Effector CD8-positive, alpha-beta T cell (primary cell): ENCODE results near the gene VGF.

Source experiments
- DNase-seq: peaks from one replicate; lab custom pipeline; 2025; lab: John Stamatoyannopoulos, UW

Gene VGF

GRCh38 chr7:101185258-101185839 is 20.0 kb upstream of the VGF start:
- DNase-seq: no peak

GRCh38 chr7:101180130-101180755 is 14.9 kb upstream of the VGF start, which contains the start of gene NAT16:
Gene NAT16 (minus strand): TSS chr7:101180293. CDS start chr7:101174807, 5,486 bp downstream.
- no peak for DNase-seq

- no peak for DNase-seq
Observed at GRCh38 chr7:101179713-101180112, 14.3 kb upstream of the VGF start.

- no peak for DNase-seq
Observed at GRCh38 chr7:101179117-101179516, 13.7 kb upstream of the VGF start.

GRCh38 chr7:101177644-101178043 is 12.3 kb upstream of the VGF start:
- no peak for DNase-seq

- no peak for DNase-seq
Observed at GRCh38 chr7:101175664-101176063, 10.3 kb upstream of the VGF start.

- DNase-seq: no peak
Observed at GRCh38 chr7:101174322-101174854, 9.0 kb upstream of the VGF start.

- peak; percentile 45 for DNase-seq
Observed at GRCh38 chr7:101173752-101174244, 8.4 kb upstream of the VGF start.

- no peak for DNase-seq
Observed at GRCh38 chr7:101172854-101173751, 7.7 kb upstream of the VGF start.

GRCh38 chr7:101172005-101172853 is 6.9 kb upstream of the VGF start:
- no peak for DNase-seq

GRCh38 chr7:101171442-101171837 is 6.1 kb upstream of the VGF start:
- DNase-seq: no peak

GRCh38 chr7:101170617-101171441 is 5.5 kb upstream of the VGF start:
- DNase-seq: peak; percentile 9

- DNase-seq: peak; percentile 70
Observed at GRCh38 chr7:101169838-101170551, 4.6 kb upstream of the VGF start.

GRCh38 chr7:101169110-101169837 is 3.9 kb upstream of the VGF start:
- no peak for DNase-seq

- DNase-seq: no peak
Observed at GRCh38 chr7:101168412-101169049, 3.2 kb upstream of the VGF start.

- no peak for DNase-seq
Observed at GRCh38 chr7:101167645-101168411, 2.5 kb upstream of the VGF start.

- no peak for DNase-seq
Observed at GRCh38 chr7:101166909-101167644, 1.7 kb upstream of the VGF start.

- no peak for DNase-seq
Observed at GRCh38 chr7:101166648-101166908, 1.2 kb upstream of the VGF start.
